Peyer's patch (tissue), 4 donors: Measurements from ENCODE around the gene ASCL4.
"Not testable (repeated sequence)": the region's sequence is repeated elsewhere in the genome, so short reads cannot be mapped to it uniquely, and the experiment has no call there.

Source experiments
- POLR2A ChIP-seq, 2 donors: fragments of 450-650 bp; IDR thresholded peaks; one replicate each; pipeline ENCODE4 v1.5.1; 2017; ENCODE audit warnings: antibody characterized with exemption in 2 of 2, mild to moderate bottlenecking in 2 of 2, moderate library complexity in 2 of 2
- TF ChIP-seq, protein P1 (sequence below), 6 experiments: fragments of 450-650 bp in 4 of 6; fragments of 200-600 bp in 2 of 6; sonication (generic) in 1 of 6; IDR thresholded peaks; one replicate each; pipeline ENCODE4 v1.5.1; 2017 to 2019; ENCODE audit warnings: antibody characterized with exemption in 6 of 6, mild to moderate bottlenecking in 3 of 6, moderate library complexity in 1 of 6

DNA sequence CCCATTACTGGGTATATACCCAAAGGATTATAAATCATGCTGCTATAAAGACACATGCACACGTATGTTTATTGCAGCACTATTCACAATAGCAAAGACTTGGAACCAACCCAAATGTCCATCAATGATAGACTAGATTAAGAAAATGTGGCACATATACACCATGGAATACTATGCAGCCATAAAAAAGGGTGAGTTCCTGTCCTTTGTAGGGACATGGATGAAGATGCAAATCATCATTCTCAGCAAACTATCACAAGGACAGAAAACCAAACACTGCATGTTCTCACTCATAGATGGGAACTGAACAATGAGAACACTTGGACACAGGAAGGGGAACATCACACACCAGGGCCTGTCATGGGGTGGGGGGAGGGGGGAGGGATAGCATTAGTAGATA lies 46.8 kb upstream of the ASCL4 start:
- TF ChIP-seq, protein P1, sequence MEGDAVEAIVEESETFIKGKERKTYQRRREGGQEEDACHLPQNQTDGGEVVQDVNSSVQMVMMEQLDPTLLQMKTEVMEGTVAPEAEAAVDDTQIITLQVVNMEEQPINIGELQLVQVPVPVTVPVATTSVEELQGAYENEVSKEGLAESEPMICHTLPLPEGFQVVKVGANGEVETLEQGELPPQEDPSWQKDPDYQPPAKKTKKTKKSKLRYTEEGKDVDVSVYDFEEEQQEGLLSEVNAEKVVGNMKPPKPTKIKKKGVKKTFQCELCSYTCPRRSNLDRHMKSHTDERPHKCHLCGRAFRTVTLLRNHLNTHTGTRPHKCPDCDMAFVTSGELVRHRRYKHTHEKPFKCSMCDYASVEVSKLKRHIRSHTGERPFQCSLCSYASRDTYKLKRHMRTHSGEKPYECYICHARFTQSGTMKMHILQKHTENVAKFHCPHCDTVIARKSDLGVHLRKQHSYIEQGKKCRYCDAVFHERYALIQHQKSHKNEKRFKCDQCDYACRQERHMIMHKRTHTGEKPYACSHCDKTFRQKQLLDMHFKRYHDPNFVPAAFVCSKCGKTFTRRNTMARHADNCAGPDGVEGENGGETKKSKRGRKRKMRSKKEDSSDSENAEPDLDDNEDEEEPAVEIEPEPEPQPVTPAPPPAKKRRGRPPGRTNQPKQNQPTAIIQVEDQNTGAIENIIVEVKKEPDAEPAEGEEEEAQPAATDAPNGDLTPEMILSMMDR (IDR thresholded peaks at IDR 0.05) = not testable (repeated sequence)
- TF ChIP-seq POLR2A (IDR thresholded peaks at IDR 0.05) = not testable (repeated sequence)
